Aorta (tissue), 5 donors: ENCODE data around the gene ANKRD24. TPM values are rescaled to one million over a fixed set of nuclear protein-coding genes. Genes with fewer than 3 reads are reported as not detected.

Experiments
- ATAC-seq: fragments of 200-7000 bp; cut with Tn5 transposase; one replicate; pipeline ENCODE4 v1.9.1; 2022; ENCODE audit warnings: moderate library complexity; ENCODE audit not compliant: low FRiP score
- DNase-seq, 2 donors: peaks; one replicate each; pipeline ENCODE4 v3.0.0-alpha.2; 2020
- H3K27ac ChIP-seq, 2 donors: one replicate each; pipeline ENCODE4 v1.5.1; 2013; ENCODE audit warnings: low read length in 2 of 2, mild to moderate bottlenecking in 2 of 2, moderate library complexity in 2 of 2, control low read depth in 1 of 2, inconsistent platforms in 1 of 2, low read depth in 1 of 2
- H3K27me3 ChIP-seq, 2 donors: one replicate each; pipeline ENCODE4 v1.6.1; 2013; ENCODE audit warnings: control low read depth in 1 of 2, low read length in 1 of 2, mild to moderate bottlenecking in 1 of 2, moderate library complexity in 1 of 2; ENCODE audit not compliant: insufficient read depth in 2 of 2, control insufficient read depth in 1 of 2
- H3K36me3 ChIP-seq, 2 donors: one replicate each; pipeline ENCODE4 v1.6.1; 2013; ENCODE audit warnings: control low read depth in 1 of 2, low read length in 1 of 2, mild to moderate bottlenecking in 1 of 2; ENCODE audit not compliant: insufficient read depth in 2 of 2, control insufficient read depth in 1 of 2
- H3K4me1 ChIP-seq, 2 donors: one replicate each; pipeline ENCODE4 v1.6.1; 2013; ENCODE audit warnings: low read length in 2 of 2, control low read depth in 1 of 2, mild to moderate bottlenecking in 1 of 2, moderate library complexity in 1 of 2; ENCODE audit not compliant: insufficient read depth in 2 of 2, control insufficient read depth in 1 of 2
- H3K4me3 ChIP-seq, 2 donors: one replicate each; pipeline ENCODE4 v1.5.1; 2013; ENCODE audit warnings: low read length in 2 of 2, control low read depth in 1 of 2, mild to moderate bottlenecking in 1 of 2
- H3K9me3 ChIP-seq: one replicate; pipeline ENCODE4 v1.6.1; 2013; ENCODE audit warnings: mild to moderate bottlenecking, low read length; ENCODE audit not compliant: control insufficient read depth
- WGBS, 2 donors: extraction: QIAGEN DNeasy Blood & Tissue Kit; methylation state at CpG; one replicate each; pipeline ENCODE4 v1.1.7; 2013; 5-methylcytosine and 5-hydroxymethylcytosine counted together
- intact Hi-C, 2 donors: fragments of 100-400 bp; cut with DNase I; formaldehyde crosslinking; loops; one replicate each; pipeline versions ENCODE4 v1.14.2 to v1.15.0; 2022
- polyA plus RNA-seq, 2 donors: library from polyadenylated mRNA; stranded (reverse); fragments of 200-250 nt; gene quantifications; one replicate each; pipeline ENCODE4 v1.2.3, GENCODE V29; 2013
- total RNA-seq, 2 donors: library from RNA; stranded (reverse); fragmentation: NEBNext Ultra II Directional; extraction: Animal tissue kit (Norgen Biotek cat#: 25700); gene quantifications; one replicate each; pipeline ENCODE4 v1.2.1, GENCODE V29; 2021
- donor health status: healthy with polysubstance abuse.
- donor health status: Bipolar disorder and iron deficiency.
- donor health status: DM: no; HTN: no; CAD: no.
- donor health status: DM: no; HTN: no; CAD: no.
- donor health status: DM: yes; HTN: yes; CAD: no.

The ANKRD24 gene
- total and polyA plus RNA-seq, 4 donors, result 0.29 to 1.6 (median 0.68) TPM

GRCh38 chr19:4178990-4179389 is 3.5 kb upstream of the ANKRD24 start:
- no peaks in the 10 kb centered on the region for H3K9me3 ChIP-seq
- ATAC-seq, result no peak
- H3K4me3 ChIP-seq, result no peak overlapping the region
- H3K36me3 ChIP-seq, result no peaks in the 10 kb centered on the region
- WGBS, 2 donors, result 92 to 94% methylated on average over 18 of the region's 18 CpGs
- DNase-seq, result no peak
- no peak overlapping the region for H3K27ac ChIP-seq
- intact Hi-C loops, result no loop called here
- H3K4me1 ChIP-seq, result no peaks in the 10 kb centered on the region
- H3K27me3 ChIP-seq, result no peaks in the 10 kb centered on the region

DNA sequence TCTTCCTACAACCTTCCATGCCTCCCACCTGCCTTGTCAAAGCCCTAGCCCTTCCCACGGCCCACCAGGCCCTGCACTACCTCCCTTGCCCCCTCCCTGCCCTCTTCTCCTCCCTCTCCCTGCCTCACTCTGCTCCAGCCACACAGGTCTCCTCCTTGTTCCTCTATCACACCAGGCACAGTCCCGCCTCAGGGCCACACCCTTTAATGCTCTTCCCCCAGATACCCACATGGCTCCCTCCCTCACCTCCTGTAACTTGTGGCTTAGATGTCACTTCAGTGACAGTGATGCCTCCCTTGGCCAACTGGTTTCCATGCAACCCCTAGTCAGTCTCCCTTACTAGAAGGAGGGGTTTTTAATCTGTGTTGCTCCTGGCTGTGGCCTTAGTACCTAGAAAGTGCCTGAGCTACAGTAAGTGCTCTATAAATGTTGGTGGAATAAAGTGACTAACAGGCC is 1.4 kb upstream of the ANKRD24 start:
- ATAC-seq, result no peak
- intact Hi-C loops, result loop anchor here in 1 of 2 donors (5.0 kb wide), 1 partner anchor 194 kb away; the partner anchor contains the start of gene EEF2
- Histone ChIP-seq H3K27ac (no peak overlapping the region), H3K36me3 (no peaks in the 10 kb centered on the region), H3K4me3 (no peak overlapping the region), H3K9me3 (no peaks in the 10 kb centered on the region), H3K27me3 (no peaks in the 10 kb centered on the region), H3K4me1 (no peaks in the 10 kb centered on the region)
- WGBS, 2 donors, result 77 to 79% methylated on average over 2 of the region's 2 CpGs
- DNase-seq, result no peak

GRCh38 chr19:4183967-4184717 is 1.7 kb downstream of the ANKRD24 start:
- no peak overlapping the region for H3K4me3 ChIP-seq
- no peaks in the 10 kb centered on the region for H3K36me3 ChIP-seq
- no peak overlapping the region for H3K27ac ChIP-seq
- H3K9me3 ChIP-seq, result no peaks in the 10 kb centered on the region
- DNase-seq, result no peak
- 35 to 36% methylated on average over 20 to 23 of the region's 23 CpGs for WGBS, 2 donors
- peaks cover 0 to 1% of the 10 kb centered on the region in 2 donors for H3K27me3 ChIP-seq
- intact Hi-C loops, result loop anchor here in 1 of 2 donors (5.0 kb wide), 1 partner anchor 197 kb away; the partner anchor contains the start of gene EEF2
- no peak for ATAC-seq
- no peaks in the 10 kb centered on the region for H3K4me1 ChIP-seq

- no peak for DNase-seq
- no peaks in the 10 kb centered on the region for H3K4me1 ChIP-seq
- no peak overlapping the region for H3K27ac ChIP-seq
- intact Hi-C loops, result loop anchor here in 1 of 2 donors (5.0 kb wide), 1 partner anchor 198 kb away; the partner anchor contains the start of gene EEF2
- H3K4me3 ChIP-seq, result no peak overlapping the region
- H3K36me3 ChIP-seq, result no peaks in the 10 kb centered on the region
- 92 to 94% methylated on average over 2 of the region's 2 CpGs for whole genome bisulfite sequencing, 2 donors
- no peak for ATAC-seq
- peaks cover 0 to 1% of the 10 kb centered on the region in 2 donors for H3K27me3 ChIP-seq
- no peaks in the 10 kb centered on the region for H3K9me3 ChIP-seq
Observed at GRCh38 chr19:4184718-4185352, 2.3 kb downstream of the ANKRD24 start.

DNA sequence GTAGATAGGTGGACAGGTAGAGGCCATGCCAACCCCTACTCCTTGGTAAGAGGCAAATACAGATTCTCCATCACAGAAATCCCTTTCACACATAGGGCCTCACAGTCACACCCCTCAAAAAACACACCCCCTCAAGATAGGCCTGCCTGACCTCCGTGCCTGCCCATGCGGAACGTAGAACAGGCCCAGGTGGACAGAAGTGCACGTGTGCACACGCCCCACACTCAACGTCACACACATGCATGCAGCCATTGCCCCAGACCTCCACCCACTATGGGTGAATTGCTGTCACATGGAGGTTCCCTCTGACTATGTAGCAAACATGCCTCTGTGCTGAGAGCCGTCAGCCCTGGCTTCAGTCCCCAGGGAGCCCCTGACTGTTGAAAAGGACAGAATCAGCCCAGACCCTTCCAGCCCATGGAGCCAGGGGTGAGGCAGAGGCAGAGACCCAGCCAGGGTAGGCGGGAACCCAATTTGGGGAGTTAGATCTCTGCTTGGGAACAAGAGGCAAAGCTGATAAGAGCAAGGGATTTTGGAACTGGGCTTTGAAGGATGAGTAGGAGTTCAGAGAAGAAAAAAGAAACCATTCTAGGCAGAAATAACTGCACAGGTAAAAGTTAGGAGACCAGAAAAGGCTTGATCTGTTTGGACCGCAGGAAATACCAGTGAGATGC is 3.1 kb downstream of the ANKRD24 start:
- intact Hi-C loops, result no loop called here
- 62 to 65% methylated on average over 9 of the region's 9 CpGs for WGBS, 2 donors
- no peaks in the 10 kb centered on the region for H3K9me3 ChIP-seq
- no peaks in the 10 kb centered on the region for H3K36me3 ChIP-seq
- ATAC-seq (no peak), DNase-seq (no peak)
- no peaks in the 10 kb centered on the region for H3K4me1 ChIP-seq
- no peak overlapping the region for H3K27ac ChIP-seq
- H3K4me3 ChIP-seq, result no peak overlapping the region
- peaks cover 0 to 1% of the 10 kb centered on the region in 2 donors for H3K27me3 ChIP-seq

GRCh38 chr19:4186087-4186993 is 3.9 kb downstream of the ANKRD24 start:
- Histone ChIP-seq H3K27ac (no peak overlapping the region), H3K9me3 (no peaks in the 10 kb centered on the region), H3K27me3 (peaks cover 0 to 1% of the 10 kb centered on the region in 2 donors), H3K4me3 (no peak overlapping the region), H3K4me1 (no peaks in the 10 kb centered on the region), H3K36me3 (no peaks in the 10 kb centered on the region)
- 28 to 31% methylated on average over 21 to 22 of the region's 22 CpGs for WGBS, 2 donors
- intact Hi-C loops, result no loop called here
- DNase-seq, result peak; percentile 75 to 86
- no peak for ATAC-seq

GRCh38 chr19:4187313-4188122 is 5.0 kb downstream of the ANKRD24 start:
- WGBS, 2 donors, result 90 to 93% methylated on average over 10 of the region's 10 CpGs
- Histone ChIP-seq H3K9me3 (no peaks in the 10 kb centered on the region), H3K36me3 (no peaks in the 10 kb centered on the region), H3K27me3 (peaks cover 0 to 1% of the 10 kb centered on the region in 2 donors), H3K27ac (no peak overlapping the region), H3K4me1 (no peaks in the 10 kb centered on the region), H3K4me3 (no peak overlapping the region)
- no peak for DNase-seq
- ATAC-seq, result no peak
- intact Hi-C loops, result no loop called here
